SK-N-SH (cell line): Measurements from ENCODE around the gene TMEM132D.

ENCODE experiments used
- CHD2 ChIP-seq: fragments of 150-350 bp; IDR thresholded peaks from 2 replicates; pipeline ENCODE4 v1.6.1; 2018; ENCODE audit warnings: low read length; ENCODE audit not compliant: partially characterized antibody
- EP300 ChIP-seq, 2 experiments: IDR thresholded peaks; 2 replicates each; pipeline versions ENCODE4 v1.4.0 to v1.6.1; 2012; ENCODE audit warnings: borderline replicate concordance in 1 of 2, low read depth in 1 of 2, low read length in 1 of 2
- JUND ChIP-seq: IDR thresholded peaks from 2 replicates; pipeline ENCODE4 v1.4.0; 2012
- MXI1 ChIP-seq: IDR thresholded peaks from 2 replicates; pipeline ENCODE4 v1.6.1; 2012; ENCODE audit warnings: mild to moderate bottlenecking, low read depth, low read length, improper control_type of control experiment
- NRF1 ChIP-seq: IDR thresholded peaks from 2 replicates; pipeline ENCODE4 v1.6.1; 2012; ENCODE audit warnings: low read depth, mild to moderate bottlenecking, low read length
- POLR2AphosphoS5 ChIP-seq: IDR thresholded peaks from 2 replicates; pipeline ENCODE4 v1.6.1; 2012; ENCODE audit warnings: low read depth, low read length
- RCOR1 ChIP-seq: fragments of 150-350 bp; IDR thresholded peaks from 2 replicates; pipeline ENCODE4 v1.6.1; 2017; ENCODE audit warnings: antibody characterized with exemption, low read length
- TAF1 ChIP-seq: IDR thresholded peaks from 2 replicates; pipeline ENCODE4 v1.6.1; 2012; ENCODE audit warnings: low read depth, mild to moderate bottlenecking, low read length, moderate library complexity, borderline replicate concordance
- YY1 ChIP-seq: IDR thresholded peaks from 2 replicates; pipeline ENCODE4 v1.4.0; 2012; ENCODE audit warnings: low read depth, mild to moderate bottlenecking
- TF ChIP-seq, protein P1 (sequence below): fragments of 200-600 bp; sonication (generic); IDR thresholded peaks from 2 replicates; pipeline ENCODE4 v1.6.1; 2017; ENCODE audit warnings: antibody characterized with exemption, mild to moderate bottlenecking, moderate library complexity
- TF ChIP-seq, protein P2 (sequence below): fragments of 150-350 bp; IDR thresholded peaks from 2 replicates; pipeline ENCODE4 v1.6.1; 2016; ENCODE audit warnings: mild to moderate bottlenecking, low read depth, low read length
- TF ChIP-seq, protein P3 (sequence below): IDR thresholded peaks from 2 replicates; pipeline ENCODE4 v1.4.0; 2012; ENCODE audit warnings: low read depth

DNA sequence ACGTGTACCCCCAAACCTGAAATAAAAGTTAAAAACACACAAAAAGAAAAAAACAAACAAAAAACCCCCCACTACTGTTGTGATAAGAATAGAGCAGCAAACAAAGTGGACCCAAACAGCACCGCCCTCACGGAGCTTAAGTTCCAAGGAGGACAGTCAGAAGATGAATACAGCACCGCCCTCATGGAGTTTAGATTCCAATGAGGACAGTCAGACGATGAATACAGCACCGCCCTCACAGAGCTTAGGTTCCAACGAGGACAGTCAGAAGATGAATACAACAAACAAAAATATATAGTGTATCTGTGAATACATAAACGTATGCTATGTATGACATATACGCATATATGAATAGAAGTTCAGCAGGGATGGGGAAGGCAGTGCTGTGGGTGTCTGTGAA, 696.7 kb downstream of the TMEM132D start:
- TF ChIP-seq EP300 (IDR thresholded peaks at IDR 0.05; ENCODE audit: borderline replicate concordance in 1 of 2, low read depth in 1 of 2, low read length in 1 of 2): no peak
- no peak for TF ChIP-seq MXI1
- TF ChIP-seq, protein P1, sequence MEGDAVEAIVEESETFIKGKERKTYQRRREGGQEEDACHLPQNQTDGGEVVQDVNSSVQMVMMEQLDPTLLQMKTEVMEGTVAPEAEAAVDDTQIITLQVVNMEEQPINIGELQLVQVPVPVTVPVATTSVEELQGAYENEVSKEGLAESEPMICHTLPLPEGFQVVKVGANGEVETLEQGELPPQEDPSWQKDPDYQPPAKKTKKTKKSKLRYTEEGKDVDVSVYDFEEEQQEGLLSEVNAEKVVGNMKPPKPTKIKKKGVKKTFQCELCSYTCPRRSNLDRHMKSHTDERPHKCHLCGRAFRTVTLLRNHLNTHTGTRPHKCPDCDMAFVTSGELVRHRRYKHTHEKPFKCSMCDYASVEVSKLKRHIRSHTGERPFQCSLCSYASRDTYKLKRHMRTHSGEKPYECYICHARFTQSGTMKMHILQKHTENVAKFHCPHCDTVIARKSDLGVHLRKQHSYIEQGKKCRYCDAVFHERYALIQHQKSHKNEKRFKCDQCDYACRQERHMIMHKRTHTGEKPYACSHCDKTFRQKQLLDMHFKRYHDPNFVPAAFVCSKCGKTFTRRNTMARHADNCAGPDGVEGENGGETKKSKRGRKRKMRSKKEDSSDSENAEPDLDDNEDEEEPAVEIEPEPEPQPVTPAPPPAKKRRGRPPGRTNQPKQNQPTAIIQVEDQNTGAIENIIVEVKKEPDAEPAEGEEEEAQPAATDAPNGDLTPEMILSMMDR: no peak
- no peak for TF ChIP-seq TAF1
- TF ChIP-seq NRF1: no peak
- no peak for TF ChIP-seq YY1
- no peak for TF ChIP-seq POLR2AphosphoS5
- TF ChIP-seq, protein P2, sequence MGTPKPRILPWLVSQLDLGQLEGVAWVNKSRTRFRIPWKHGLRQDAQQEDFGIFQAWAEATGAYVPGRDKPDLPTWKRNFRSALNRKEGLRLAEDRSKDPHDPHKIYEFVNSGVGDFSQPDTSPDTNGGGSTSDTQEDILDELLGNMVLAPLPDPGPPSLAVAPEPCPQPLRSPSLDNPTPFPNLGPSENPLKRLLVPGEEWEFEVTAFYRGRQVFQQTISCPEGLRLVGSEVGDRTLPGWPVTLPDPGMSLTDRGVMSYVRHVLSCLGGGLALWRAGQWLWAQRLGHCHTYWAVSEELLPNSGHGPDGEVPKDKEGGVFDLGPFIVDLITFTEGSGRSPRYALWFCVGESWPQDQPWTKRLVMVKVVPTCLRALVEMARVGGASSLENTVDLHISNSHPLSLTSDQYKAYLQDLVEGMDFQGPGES: no peak
- TF ChIP-seq RCOR1: no peak
- TF ChIP-seq, protein P3, sequence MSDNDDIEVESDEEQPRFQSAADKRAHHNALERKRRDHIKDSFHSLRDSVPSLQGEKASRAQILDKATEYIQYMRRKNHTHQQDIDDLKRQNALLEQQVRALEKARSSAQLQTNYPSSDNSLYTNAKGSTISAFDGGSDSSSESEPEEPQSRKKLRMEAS: no peak
- no peak for TF ChIP-seq JUND
- no peak for TF ChIP-seq CHD2
